ENCODE measurements around the gene COBLL1. TPM values are rescaled to one million over a fixed set of nuclear protein-coding genes. Genes with fewer than 3 reads are reported as not detected.

The COBLL1 gene
- total RNA-seq, 1 donor from 2014 or later = 222 TPM

DNA sequence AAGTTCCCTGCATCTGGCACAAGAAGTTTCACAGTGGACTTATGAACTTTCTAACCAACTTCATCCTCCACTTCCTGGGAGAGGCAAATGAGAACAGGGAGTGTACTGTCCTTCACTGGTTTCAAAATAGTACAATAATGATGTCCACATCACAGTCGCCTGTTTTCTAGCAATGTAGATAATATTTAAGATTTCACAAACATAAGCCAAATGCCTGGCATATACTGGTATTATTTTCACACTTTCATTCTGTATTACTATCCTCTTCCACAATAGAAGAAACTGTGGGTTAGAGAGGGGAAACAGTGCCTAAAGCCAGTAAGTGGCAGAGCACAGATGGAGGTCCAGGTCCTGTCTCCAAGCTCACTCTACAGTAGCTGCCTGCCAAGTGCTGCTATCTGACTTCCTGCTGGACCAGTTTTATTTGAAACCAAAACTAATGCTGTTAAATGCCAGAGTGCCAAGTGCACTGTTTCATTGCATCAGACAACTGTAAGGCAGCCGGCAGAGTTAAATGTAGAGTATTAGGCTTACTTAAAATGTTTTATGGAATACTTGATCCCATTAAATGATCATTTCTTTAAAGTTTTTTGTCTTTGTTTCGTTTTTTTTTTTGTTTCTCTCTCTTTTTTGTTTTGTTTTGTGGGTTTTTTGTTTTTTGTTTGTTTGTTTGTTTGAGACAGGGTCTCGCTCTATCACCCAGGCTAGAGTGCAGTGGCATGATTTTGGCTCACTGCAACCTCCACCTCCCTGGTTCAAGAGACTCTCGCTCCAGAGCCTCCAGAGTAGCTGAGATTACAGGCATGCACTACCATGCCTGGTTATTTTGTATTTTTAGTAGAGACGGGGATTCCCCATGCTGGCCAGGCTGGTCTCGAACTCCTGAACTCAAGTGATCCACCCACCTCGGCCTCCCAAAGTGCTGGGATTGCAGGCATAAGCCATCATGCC is 15.1 kb downstream of the COBLL1 start:
- TF ChIP-seq, protein P1, sequence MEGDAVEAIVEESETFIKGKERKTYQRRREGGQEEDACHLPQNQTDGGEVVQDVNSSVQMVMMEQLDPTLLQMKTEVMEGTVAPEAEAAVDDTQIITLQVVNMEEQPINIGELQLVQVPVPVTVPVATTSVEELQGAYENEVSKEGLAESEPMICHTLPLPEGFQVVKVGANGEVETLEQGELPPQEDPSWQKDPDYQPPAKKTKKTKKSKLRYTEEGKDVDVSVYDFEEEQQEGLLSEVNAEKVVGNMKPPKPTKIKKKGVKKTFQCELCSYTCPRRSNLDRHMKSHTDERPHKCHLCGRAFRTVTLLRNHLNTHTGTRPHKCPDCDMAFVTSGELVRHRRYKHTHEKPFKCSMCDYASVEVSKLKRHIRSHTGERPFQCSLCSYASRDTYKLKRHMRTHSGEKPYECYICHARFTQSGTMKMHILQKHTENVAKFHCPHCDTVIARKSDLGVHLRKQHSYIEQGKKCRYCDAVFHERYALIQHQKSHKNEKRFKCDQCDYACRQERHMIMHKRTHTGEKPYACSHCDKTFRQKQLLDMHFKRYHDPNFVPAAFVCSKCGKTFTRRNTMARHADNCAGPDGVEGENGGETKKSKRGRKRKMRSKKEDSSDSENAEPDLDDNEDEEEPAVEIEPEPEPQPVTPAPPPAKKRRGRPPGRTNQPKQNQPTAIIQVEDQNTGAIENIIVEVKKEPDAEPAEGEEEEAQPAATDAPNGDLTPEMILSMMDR (IDR thresholded peaks at IDR 0.05) = no peak
- Mint-ChIP-seq H3K4me1 (peaks cover 30% of the 10 kb centered on the region), H3K36me3 (ENCODE audit: low read depth) (peaks cover 5% of the 10 kb centered on the region), H3K9me3 (no peaks in the 10 kb centered on the region), H3K27me3 (no peaks in the 10 kb centered on the region), H3K4me3 (peak overlapping the region; percentile 69), H3K27ac (peak overlapping the region; percentile 85)
- intact Hi-C loops (cut with micrococcal nuclease) = loop anchor here (1.0 kb wide), 2 partner anchors 15 to 65 kb away; partner anchors contain the start of gene COBLL1
- ATAC-seq (ENCODE audit: low read depth) (peak; percentile 91), DNase-seq (no peak)
- CTCF ChIA-PET = interaction anchor here (0.6 to 1.3 kb wide), 3 partner anchors 16 to 87 kb away, joined by 3 read pairs; no protein-coding TSS in a partner anchor
- POLR2A ChIA-PET = interaction anchor here (0.6 to 2.1 kb wide), 6 partner anchors 10 to 87 kb away, joined by 3 to 6 read pairs (median 4); partner anchors contain the start of gene COBLL1

DNA sequence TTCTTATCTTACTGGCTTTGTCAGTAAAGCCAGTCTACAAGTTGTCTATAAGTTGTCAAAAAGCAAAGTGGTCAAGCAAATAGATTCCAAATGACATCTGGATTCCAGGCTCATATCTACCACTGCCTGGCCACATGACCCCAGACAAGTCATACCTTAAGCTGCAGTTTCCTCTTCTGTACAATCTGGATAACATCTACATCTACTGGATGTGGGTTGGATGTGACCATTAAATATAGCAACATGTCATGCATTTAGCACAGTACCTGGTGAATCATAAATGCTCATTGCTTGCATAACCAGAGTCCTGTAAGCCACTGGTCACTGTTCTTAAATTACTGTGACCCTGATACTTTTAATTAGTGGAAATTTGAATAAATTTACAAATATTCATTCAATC is 16.8 kb downstream of the COBLL1 start:
- TF ChIP-seq, protein P1 (IDR thresholded peaks at IDR 0.05) = no peak
- Mint-ChIP-seq H3K27me3 (no peaks in the 10 kb centered on the region), H3K4me1 (peaks cover 28% of the 10 kb centered on the region), H3K9me3 (no peaks in the 10 kb centered on the region), H3K36me3 (ENCODE audit: low read depth) (peaks cover 7% of the 10 kb centered on the region), H3K4me3 (no peak overlapping the region), H3K27ac (no peak overlapping the region)
- DNase-seq (no peak), ATAC-seq (ENCODE audit: low read depth) (no peak)
- ChIA-PET POLR2A (no interaction called here), CTCF (no interaction called here)
- intact Hi-C loops (cut with micrococcal nuclease) = loop anchor here (1.0 to 2.0 kb wide), 2 partner anchors 8 to 14 kb away; no protein-coding TSS in a partner anchor

DNA sequence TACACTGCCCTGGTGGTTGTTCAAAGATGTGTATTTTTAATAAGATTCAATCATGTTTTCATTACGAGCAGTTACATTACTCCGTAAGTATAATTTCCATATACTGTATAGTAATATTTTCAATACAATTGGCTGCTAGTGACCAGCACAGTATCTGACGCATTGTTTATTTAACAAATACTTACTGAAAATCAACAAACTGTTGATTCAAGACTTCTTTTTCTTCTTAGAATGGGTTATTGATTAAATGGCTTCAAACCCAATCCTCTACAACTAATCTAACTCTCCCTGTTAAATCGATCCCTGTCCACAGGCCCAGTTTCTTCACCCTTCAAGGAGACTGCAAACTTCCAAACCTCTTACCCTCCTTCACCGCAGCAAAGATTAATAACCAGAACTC is 18.5 kb downstream of the COBLL1 start:
- ATAC-seq (ENCODE audit: low read depth) = no peak
- TF ChIP-seq, protein P1 (IDR thresholded peaks at IDR 0.05) = no peak
- CTCF ChIA-PET = no interaction called here
- no peaks in the 10 kb centered on the region for H3K27me3 Mint-ChIP-seq
- peaks cover 24% of the 10 kb centered on the region for H3K4me1 Mint-ChIP-seq
- POLR2A ChIA-PET = no interaction called here
- H3K27ac Mint-ChIP-seq = no peak overlapping the region
- H3K9me3 Mint-ChIP-seq = no peaks in the 10 kb centered on the region
- H3K4me3 Mint-ChIP-seq = no peak overlapping the region
- H3K36me3 Mint-ChIP-seq (ENCODE audit: low read depth) = peaks cover 3% of the 10 kb centered on the region
- no peak for DNase-seq
- intact Hi-C loops (cut with micrococcal nuclease) = no loop called here

DNA sequence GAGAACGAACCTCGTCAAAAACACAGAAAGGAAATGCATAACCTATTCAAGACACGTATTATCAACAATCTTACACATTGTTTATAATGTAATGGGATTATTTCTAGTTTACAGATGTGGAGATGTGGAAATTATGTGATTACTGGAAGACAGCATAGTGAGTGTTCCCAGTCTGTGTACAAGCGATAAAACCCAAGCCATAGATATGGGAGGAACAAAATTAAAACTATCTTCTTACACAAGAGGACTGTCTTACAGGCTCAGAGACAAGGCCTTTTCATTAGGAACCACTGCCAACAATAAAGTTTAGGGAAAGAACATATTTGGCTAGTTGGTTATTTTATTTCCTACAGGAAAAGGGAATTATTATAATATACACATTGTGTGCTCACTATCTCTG is 20.3 kb downstream of the COBLL1 start:
- intact Hi-C loops (cut with micrococcal nuclease) = no loop called here
- no peak for DNase-seq
- TF ChIP-seq, protein P1 (IDR thresholded peaks at IDR 0.05) = no peak
- H3K27me3 Mint-ChIP-seq = no peaks in the 10 kb centered on the region
- CTCF ChIA-PET = no interaction called here
- H3K4me1 Mint-ChIP-seq = peaks cover 10% of the 10 kb centered on the region
- POLR2A ChIA-PET = no interaction called here
- H3K4me3 Mint-ChIP-seq = no peak overlapping the region
- H3K36me3 Mint-ChIP-seq (ENCODE audit: low read depth) = peaks cover 3% of the 10 kb centered on the region
- no peak for ATAC-seq (ENCODE audit: low read depth)
- H3K9me3 Mint-ChIP-seq = no peaks in the 10 kb centered on the region
- H3K27ac Mint-ChIP-seq = no peak overlapping the region
